NCI-H1436 (cell line): ENCODE results near the gene NUP58.
"Not testable (repeated sequence)": the region's sequence is repeated elsewhere in the genome, so short reads cannot be mapped to it uniquely, and the experiment has no call there.

Source experiments
- DNase-seq: peaks from one replicate; lab custom pipeline; 2025; lab: John Stamatoyannopoulos, UW

The NUP58 gene

GRCh38 chr13:25302121-25302520 lies 696 bp downstream of the NUP58 start:
- no peak for DNase-seq

- DNase-seq: no peak
These were observed 5.4 kb downstream of the NUP58 start for GRCh38 chr13:25306671-25307464.

- no peak for DNase-seq
These were observed 9.5 kb downstream of the NUP58 start for GRCh38 chr13:25310891-25311290.

GRCh38 chr13:25318946-25319345 lies 17.5 kb downstream of the NUP58 start:
- not testable (repeated sequence) for DNase-seq

- DNase-seq: no peak
These were observed 18.3 kb downstream of the NUP58 start for GRCh38 chr13:25319771-25320170.

GRCh38 chr13:25324100-25324499 lies 22.7 kb downstream of the NUP58 start:
- DNase-seq: no peak

- no peak for DNase-seq
These were observed 28.3 kb downstream of the NUP58 start for GRCh38 chr13:25329706-25330105.

GRCh38 chr13:25330541-25330940 lies 29.1 kb downstream of the NUP58 start:
- DNase-seq: no peak

- no peak for DNase-seq
These were observed 34.4 kb downstream of the NUP58 start for GRCh38 chr13:25335856-25336255.

- no peak for DNase-seq
These were observed 44.2 kb downstream of the NUP58 start for GRCh38 chr13:25345576-25345975.

- no peak for DNase-seq
These were observed 45.7 kb downstream of the NUP58 start for GRCh38 chr13:25347151-25347550.

- no peak for DNase-seq
These were observed 50.0 kb downstream of the NUP58 start for GRCh38 chr13:25351404-25351803.

GRCh38 chr13:25352230-25352629 lies 50.8 kb downstream of the NUP58 start:
- DNase-seq: no peak

- DNase-seq: no peak
These were observed 51.4 kb downstream of the NUP58 start for GRCh38 chr13:25352806-25353205.

GRCh38 chr13:25353344-25353743 lies 51.9 kb downstream of the NUP58 start:
- no peak for DNase-seq

- DNase-seq: no peak
These were observed 53.0 kb downstream of the NUP58 start for GRCh38 chr13:25354377-25354776.

GRCh38 chr13:25360443-25360842 lies 59.0 kb downstream of the NUP58 start:
- not testable (repeated sequence) for DNase-seq

- DNase-seq: no peak
These were observed 64.4 kb downstream of the NUP58 start for GRCh38 chr13:25365720-25366235.

- DNase-seq: no peak
These were observed 69.9 kb downstream of the NUP58 start for GRCh38 chr13:25371158-25371874.

- no peak for DNase-seq
These were observed 70.5 kb downstream of the NUP58 start, which contains the start of gene ATP8A2 for GRCh38 chr13:25371875-25372283. Gene ATP8A2, plus strand, starts transcription at chr13:25371974. Its CDS starts 239 bp downstream, at chr13:25372213.

GRCh38 chr13:25372284-25373081 lies 71.1 kb downstream of the NUP58 start:
- DNase-seq: no peak

GRCh38 chr13:25375727-25376358 lies 74.4 kb downstream of the NUP58 start:
- DNase-seq: no peak
